HG02981 (cell line): ENCODE data around the gene KDM8.

ENCODE experiments used
- ATAC-seq: cut with Tn5 transposase; IDR thresholded peaks from one replicate; pipeline ENCODE4 v1.9.1; 2021; ENCODE audit warnings: mild to moderate bottlenecking, moderate library complexity; ENCODE audit not compliant: unreplicated experiment

KDM8 gene

DNA sequence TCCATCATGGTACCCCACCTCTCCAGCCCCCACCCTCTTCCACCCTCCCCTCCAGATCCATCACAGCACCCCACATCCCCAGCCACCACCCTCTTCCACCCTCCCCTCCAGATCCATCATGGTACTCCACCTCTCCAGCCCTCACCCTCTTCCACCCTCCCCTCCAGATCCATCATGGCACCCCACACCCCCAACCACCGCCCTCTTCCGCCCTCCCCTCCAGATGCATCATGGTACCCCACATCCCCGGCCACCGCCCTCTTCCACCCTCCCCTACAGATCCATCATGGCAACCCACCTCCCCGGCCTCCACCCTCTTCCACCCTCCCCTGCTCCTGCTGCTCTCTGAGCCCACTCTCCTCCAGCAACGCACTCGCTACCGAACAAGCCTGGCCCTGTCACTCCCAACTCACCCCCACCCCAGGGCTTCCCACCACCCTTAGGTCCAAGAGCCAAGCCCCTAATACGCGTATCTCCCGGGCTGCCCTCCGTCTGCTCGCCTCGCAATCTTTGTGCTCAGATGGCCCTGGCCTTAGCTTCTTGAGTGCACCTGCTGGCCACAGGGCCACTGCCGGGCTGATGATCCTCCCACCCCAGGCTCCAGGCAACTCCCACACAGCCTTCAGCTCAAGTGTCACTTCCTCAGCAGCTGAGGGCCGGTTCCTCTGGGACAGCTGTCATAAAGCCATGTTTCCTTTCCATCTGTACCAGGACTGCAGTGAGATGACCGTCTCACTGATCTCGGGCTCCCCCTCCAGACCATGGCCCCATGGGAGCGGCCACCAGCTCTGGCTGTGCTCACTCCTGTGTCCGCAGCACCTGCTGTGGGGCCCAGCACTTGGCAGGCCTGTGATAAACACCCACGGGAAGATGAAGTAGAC is 25.5 kb downstream of the KDM8 start:
- no peak for ATAC-seq

DNA sequence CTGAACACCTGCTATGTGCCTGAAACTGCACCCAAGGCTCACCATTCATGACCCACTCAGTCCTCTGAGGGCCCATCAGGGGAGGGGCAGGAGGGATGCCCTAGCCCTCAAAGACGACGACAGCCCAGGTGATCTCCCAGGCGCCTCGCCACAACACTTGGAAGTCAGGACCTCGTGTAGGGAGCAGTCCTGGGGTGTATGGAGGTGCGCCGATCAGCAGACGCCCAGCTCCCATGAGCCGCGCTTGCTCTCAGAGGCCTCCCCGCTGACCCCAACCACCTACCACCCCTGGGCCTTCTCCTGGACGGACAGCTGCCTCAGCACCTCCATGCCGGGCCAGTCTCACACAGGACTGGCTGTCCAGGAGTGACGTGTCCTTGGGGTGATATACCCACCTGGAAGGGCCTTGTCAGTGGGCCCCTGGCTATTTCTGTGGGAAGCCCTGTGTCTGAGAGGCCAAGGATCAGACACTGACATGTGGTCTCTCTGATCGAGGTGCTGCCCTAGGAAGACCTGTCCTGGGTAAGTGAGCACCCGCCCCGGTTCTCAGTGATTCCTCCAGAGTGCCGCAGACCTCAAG is 26.7 kb downstream of the KDM8 start:
- ATAC-seq = no peak

DNA sequence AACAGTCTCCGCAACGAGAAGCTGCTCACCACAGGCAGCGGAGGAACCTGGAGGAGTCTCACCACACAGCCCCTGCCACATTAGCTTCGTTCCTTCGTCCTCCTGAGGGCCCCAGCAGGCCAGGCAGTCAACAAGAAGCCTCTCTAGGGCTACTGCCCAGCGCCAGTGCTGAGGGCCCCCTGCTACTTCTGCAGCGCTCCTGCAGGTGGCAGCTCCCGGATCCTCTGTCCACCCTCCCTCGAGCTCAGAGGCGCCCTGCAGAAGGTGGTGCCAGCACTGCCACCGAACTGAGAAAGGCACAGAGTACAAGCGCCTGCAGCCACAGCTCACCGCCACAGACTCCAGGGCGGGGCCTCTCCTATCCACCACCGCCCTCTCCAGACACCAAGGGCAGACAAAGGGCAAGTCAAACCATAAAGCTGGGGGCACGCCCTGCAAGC is 27.3 kb downstream of the KDM8 start:
- ATAC-seq = no peak

DNA sequence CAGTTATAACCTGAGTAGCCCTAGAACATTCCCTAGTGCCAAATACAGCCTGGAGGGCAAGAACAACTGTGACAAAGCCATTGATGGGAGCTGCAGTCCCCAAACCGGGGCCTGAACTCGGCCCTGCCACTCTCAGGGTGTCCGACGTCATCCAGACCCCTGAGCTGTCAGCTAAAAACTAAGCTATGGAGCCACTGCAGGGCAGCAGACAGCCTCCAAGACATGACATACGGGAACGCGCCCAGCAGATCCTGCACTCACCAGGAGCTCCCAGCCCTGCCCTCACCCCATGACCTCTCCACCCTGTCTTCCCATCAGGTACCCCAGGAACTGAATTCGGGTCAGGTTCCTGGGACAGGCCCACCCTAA is 28.4 kb downstream of the KDM8 start:
- ATAC-seq = peak; percentile 5

DNA sequence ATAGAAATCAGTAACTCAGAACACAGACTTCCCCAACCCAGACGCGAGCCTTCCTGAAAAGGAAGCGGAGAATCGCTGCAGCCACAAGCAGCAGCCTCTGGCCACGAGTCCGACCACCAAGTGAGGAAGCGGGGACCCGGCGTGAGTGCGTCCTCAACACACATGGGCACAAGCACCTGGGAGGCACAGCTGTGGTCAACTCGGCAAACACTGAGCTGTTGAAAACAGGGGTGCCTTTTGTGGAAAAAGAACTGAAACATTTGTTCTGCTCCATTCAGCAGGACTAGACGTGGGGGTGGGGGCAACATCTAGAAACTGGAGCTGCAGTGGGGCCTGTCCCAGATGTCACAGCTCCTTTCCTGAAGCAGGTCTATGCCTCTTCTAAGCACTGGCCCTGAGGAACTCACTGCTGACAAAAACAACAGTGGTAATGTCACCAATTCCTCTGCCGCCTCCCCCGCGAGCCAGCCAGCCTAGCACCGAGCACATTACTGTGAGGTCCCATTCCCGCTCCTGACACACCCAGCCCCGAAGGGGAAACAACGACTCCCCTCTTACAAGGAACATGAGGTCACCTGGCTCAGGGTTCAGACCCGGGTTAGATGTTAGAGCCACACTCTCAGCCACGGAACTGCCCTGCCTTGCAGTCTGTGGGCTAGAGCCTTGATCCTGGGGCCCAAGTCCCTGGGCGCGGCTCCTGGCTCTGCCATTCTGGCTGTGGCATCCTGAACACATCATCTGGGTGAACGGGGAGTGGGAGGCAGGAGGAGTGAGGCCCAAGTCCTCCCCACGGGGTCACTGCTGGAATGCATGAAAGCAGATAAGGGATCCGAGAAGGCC is 29.0 kb downstream of the KDM8 start:
- peak; percentile 41 for ATAC-seq

DNA sequence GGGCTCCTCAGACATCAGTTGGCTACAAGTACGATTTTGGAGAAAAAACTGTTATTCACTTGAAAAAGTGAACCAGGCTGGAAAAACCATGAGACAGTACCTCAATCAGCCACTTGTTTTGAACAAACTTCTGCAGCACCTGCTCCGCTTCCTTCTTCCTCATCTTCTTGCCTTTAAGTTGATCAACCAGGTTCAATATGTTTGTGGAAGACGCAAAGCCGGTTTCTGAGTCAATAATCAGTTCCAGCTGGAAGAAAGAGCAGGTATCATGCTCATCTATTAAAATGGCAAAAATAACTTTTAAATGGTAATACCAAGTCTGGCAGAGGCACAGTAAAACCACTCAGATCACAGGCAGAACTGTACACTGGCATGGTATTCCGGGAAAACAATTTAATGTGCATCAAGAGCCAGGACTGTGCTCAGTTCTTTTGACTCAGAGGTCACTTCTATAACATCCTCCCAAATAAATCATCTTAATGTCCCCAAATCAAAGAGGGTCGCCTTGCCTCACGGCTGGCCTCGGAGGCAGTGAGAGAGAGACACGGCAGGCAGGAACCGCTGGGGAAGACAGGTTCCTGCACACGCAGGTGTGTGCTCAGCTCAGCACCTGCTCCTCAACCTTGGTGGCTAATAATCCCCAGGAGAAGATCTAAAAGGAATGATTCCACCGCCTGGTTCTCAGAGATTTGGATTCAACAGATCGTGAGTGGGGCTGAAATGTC is 29.7 kb downstream of the KDM8 start:
- no peak for ATAC-seq

DNA sequence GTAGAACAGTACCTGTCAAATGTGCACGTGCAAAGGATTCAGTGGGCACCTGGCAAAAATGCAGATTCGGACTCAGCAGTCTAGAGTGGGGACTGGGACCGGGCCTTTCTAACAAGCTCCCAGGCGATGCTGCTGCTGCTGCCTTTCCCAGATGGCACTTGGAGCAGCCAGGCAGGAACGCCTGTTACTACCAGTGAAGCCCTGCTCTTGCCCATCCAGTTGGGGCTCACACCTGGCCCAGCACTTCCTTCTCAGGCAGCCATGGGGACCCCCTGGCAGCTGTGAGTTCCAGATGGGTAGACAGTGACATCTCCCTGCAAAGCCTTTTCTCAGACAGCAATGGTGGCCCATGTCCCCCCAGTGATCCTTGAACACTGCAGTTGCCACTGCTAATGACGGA is 30.4 kb downstream of the KDM8 start:
- ATAC-seq = no peak

DNA sequence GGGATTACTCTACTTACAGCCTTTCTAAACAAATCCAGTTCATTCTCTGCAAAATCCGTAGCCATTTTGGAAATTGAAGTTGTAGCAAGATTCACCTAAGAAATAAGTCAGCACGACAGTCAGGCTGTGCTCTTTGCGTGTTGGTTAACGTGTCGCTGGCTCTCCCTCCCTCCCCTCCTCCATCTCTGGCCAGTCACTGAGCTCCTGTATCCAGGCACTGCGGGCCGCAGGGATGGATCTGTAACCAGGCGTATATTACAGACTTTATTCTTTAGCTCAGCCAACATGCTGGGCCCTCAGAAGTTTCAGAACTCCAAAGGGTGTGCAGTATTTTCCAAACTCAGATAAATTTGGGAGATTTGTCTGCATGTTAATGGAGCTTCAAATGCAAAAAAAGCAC is 30.8 kb downstream of the KDM8 start:
- ATAC-seq = no peak

DNA sequence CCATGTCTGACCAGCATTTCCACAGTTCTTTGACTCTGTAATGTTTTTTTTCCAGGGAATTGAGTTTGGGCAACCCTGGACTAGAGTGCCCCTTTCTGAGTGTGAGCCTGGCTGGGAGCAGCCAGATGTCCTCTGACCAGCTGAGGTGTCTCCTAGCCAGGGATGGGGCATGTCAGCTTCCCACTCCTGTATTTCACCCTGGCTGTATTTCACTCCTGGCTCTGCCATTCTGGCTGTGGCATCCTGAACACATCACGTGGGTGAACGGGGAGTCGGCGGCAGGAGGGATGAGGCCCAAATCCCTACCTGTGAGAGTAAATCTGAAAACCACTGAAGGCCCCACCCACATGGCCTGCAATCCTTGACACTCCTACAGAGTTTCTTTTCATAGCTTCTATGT is 31.3 kb downstream of the KDM8 start:
- no peak for ATAC-seq

DNA sequence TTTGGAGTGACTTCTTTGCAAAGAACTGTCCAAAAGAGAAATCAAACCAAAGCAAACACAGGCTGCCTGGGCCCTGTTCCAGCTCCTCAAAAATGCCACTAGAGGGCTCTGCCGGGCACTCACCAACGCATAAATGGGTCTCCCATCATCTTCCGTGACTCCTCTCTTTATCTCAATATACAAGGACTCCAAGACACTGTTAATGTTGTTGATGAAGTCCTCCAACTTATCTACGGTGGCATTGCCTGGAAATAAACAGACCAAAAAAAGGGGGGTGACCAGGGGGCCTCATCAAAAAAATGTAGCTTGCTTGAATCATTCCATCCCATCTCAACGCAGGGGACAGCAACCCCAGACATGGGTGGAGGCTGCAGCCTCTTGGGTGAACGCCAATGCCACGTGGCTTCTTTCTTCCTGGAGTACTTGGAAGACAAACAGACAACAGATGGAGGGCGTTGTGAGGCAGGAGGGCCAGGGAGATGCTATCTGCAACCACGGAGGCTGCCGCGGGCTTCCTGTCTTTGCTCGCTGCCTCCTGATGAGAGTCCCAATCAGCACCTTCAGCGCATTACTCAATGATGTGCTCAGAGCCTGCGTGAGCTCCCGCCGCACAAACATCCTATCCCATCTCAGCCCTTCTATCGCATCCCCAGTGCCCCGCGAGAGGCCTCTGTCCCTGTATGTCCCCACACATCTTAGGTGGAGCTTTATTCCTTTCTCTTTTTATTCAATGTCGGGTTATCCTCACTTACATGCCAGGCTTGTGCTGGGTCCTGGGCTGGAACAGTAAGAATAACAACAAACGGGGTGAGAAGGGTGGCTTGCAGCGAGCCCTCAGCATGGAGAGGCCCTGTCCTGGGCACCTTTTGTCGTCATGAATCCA is 32.0 kb downstream of the KDM8 start:
- no peak for ATAC-seq

DNA sequence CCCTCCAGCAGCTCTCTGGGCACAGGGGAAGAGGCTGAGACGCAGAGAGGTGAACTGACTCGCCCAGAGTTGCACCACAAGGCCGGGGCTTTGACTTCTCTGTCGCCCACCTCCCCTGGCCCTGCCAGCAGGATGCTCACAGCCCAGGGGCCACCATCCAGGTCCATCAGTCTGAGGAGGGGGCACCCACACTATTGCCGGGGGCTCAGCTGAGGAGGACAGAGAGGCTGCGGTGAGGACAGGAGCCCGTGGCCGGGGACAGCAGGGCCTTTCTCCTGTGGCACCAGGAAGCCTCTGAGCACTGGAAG is 32.6 kb downstream of the KDM8 start:
- no peak for ATAC-seq

DNA sequence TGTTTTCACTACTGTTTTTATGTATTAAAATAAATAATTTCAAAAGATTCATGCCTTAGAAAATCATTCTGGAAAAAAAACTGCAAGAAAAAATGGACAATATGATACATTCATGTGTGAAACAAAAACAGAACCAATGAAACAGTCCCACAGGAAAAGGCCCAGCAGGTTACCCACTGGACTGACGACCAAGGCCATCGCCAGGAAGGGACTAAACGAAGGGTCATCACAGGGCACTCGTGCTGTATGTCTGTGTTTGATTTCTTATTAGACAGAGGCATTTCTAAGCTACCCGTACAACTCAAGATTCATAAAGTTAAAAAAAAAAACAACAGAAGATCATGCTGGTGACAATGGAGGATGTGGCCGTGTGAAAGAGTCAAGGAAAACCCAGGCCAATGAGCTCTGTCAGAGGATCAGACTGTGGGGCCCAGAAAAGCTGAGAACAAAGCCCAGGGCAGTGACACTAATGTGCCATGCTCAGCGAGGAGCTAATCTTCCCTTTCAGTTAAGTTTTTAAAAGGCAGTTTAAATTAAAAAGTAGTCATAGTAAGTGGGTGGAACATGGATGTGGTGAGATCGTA is 33.4 kb downstream of the KDM8 start:
- ATAC-seq = no peak

DNA sequence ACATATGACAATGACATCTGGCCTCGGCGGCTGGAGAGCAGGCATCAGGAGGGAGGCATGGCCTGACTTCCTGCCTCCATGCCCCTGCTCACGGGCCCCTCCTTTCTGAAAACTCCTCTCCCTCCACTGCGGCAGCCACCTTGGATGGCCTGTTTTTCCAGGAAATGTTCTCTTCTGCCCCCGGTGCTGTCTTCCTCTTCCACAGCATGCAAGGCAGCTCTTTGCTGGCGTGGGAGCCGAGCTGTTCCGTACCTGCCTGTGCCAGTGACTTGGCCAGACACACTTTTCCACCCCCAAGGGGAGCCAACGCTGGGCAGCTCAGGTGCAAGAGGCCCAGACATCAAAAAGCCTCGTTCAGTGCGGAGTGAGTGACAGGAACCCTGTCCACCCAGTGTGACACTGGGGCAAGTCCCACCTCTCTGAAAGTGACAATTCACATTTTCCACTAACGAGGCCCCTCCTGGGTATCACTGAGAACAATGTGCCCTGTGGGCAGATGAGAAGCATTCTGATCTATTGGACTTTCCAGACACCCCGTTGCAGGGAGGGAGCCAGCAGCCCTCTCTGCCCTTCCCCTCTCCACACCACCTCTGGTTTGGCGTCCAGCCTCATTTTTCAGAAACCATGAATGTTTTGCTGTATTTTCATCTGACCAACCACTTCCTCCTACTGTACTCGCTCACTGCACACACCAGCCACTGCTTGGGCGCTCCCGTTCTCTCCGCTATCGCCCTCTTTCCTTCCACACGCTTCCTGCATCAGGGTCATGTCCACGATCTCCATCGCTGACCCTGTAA is 34.1 kb downstream of the KDM8 start:
- ATAC-seq = peak; percentile 57

DNA sequence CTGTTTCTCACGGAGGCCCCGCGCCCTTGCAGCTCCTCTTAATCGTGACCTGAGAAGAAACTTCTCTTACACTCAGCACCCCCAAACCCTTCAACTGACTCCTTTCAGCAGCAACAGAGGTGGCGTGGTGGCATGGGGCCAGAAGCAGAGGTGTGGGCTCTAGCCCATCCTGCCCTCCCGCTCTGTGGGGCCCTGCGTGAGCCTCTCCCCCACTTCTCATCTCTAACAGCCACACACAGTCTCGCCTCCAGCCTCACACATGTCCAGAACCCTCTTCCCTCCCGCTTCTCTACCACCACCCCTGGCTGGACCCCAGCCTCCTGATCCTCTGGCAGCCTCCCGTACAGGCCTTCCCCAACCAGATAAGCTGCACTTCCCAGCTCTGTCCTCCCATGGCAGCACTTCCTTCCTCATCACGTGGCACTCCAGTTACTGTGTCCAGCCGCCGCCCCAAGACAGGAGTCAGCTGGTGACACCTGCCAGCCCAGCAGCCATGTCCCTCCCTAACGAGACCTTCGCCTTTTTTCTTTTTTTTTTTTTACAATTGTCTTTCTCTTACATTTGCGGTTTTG is 34.8 kb downstream of the KDM8 start:
- peak; percentile 9 for ATAC-seq

DNA sequence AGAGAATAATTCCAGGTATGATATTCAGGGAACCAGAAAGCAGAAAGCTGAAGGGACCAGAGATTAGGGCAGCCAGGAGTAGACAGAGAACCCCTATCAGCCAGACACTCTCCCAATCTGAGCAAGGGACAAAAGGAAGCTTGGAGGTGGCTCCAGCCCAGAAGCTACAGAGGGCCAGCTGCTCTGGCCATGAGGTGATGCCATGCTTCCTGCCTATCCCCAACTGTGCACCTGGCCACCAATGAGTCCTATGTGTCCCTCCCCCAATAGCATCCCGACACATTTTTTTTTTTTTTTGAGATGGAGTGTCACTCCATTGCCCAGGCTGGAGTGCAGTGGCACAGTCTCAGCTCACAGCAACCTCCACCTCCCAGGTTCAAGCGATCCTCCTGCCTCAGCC is 35.3 kb downstream of the KDM8 start:
- ATAC-seq = no peak

DNA sequence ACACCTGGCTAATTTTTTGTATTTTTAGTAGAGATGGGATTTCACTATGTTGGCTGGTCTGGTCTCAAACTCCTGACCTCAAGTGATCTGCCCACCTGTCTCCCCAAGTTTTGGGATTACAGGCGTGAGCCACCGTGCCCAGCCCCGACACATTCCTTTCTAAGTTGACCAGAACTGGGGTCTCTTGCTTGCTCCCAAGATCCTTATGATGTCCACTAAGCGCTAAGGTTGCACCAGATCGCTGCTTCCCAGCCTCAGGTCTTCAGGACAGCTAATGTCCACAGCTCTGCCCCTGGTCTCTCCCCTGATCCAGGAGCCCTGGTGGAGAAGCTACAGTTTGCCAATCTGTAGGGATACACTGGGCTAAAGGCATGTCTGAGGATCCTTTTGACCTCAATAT is 35.7 kb downstream of the KDM8 start:
- no peak for ATAC-seq

DNA sequence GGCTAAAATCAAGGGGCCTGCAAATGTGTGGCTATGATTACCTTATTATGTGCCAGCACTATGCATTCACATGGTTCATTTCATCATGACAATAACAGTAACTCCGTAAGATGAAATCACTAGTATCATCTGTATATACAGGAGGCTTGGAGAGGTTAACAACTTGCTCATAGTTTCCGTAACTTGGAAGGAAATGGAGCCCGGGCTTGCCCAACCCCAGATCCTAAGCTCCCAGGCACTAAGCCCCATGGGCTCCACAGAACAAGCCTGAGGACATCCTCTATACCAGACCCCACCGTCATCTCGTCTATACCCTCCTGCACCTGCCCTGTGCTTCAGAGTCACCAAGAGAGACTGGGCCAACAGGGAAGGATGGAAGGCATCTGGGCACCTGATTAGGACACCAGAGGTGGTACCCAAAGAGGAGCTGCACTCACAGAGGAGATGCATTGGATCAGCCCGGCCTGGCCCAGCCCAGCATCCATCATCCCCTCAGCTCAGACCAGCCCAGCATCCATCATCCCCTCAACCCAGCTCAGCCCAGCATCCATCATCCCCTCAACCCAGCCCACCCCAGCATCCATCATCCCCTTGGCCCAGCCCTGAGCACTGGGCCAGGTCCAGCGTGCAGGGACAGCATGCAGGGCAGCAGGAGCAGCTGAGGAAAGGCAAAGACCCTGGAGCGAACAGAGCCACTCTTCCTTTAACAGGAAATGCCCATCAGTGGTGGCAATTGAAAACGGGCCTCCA is 36.8 kb downstream of the KDM8 start:
- no peak for ATAC-seq

DNA sequence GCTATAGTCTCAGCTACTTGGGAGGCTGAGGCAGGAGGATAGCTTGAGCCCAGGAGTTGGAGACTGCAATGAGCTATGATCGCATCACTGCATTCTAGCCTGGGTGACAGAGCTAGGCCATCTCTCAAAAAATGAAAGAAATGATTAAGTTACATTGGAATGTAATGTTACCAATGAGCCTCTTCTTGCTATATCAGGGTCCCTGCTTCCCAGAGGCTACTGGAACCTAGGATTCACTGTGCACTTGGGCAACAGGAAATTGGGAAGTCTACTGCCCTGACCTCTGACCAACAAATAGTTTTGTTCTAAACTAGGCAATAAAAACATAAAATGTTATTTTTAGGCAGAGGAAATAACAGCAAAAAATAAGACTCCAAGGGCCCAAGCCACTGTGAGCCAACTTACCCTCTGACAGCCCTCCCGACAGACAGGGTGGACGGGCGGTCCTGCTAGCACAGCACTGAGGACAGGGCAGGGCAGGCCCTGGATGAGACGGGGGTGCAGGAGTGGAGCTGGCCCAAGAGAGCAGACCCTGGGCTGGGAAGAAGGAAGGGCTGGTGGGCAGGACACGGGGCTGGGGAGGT is 37.7 kb downstream of the KDM8 start:
- no peak for ATAC-seq
